Astrocyte (in vitro differentiated cells and primary cell): ENCODE results near the gene SVBP. TPM values are rescaled to one million over a fixed set of nuclear protein-coding genes. Genes with fewer than 3 reads are reported as not detected.

Experiments used
- DNase-seq: peaks from one replicate; pipeline ENCODE4 v3.0.0-alpha.2; 2010; ENCODE audit warnings: low read depth
- FAIRE-seq: peaks from 2 replicates; lab custom pipeline; 2011; peaks lifted over from hg19 to GRCh38; lab: Jason Lieb, UNC
- H2AFZ ChIP-seq: 2 replicates; pipeline ENCODE4 v1.6.0; 2012; ENCODE audit warnings: low read depth, low read length, inconsistent platforms
- H3K27ac ChIP-seq: 2 replicates; pipeline ENCODE4 v1.5.1; 2011; ENCODE audit warnings: low read depth, low read length, inconsistent platforms
- H3K27me3 ChIP-seq: 2 replicates; pipeline ENCODE4 v1.6.0; 2011; ENCODE audit warnings: low read length, inconsistent platforms; ENCODE audit not compliant: insufficient read depth
- H3K36me3 ChIP-seq: 2 replicates; pipeline ENCODE4 v1.5.1; 2011; ENCODE audit warnings: low read length, inconsistent platforms; ENCODE audit not compliant: insufficient read depth
- H3K4me1 ChIP-seq: 2 replicates; pipeline ENCODE4 v1.5.1; 2011; ENCODE audit warnings: low read length, inconsistent platforms; ENCODE audit not compliant: insufficient read depth
- H3K4me2 ChIP-seq: 2 replicates; pipeline ENCODE4 v1.6.0; 2012; ENCODE audit warnings: low read length, inconsistent platforms
- H3K4me3 ChIP-seq: 2 replicates; pipeline ENCODE4 v1.5.1; 2011; ENCODE audit warnings: low read depth, mild to moderate bottlenecking, low read length, inconsistent platforms; ENCODE audit not compliant: insufficient read depth
- H3K79me2 ChIP-seq: 2 replicates; pipeline ENCODE4 v1.6.0; 2012; ENCODE audit warnings: mild to moderate bottlenecking, low read length, inconsistent platforms; ENCODE audit not compliant: insufficient read depth
- H3K9ac ChIP-seq: 2 replicates; pipeline ENCODE4 v1.6.0; 2012; ENCODE audit warnings: mild to moderate bottlenecking, low read length, inconsistent platforms
- H3K9me3 ChIP-seq: 2 replicates; pipeline ENCODE4 v1.5.1; 2012; ENCODE audit warnings: low read depth, mild to moderate bottlenecking, low read length, inconsistent platforms; ENCODE audit not compliant: insufficient read depth
- H4K20me1 ChIP-seq: 2 replicates; pipeline ENCODE4 v1.6.0; 2012; ENCODE audit warnings: low read length, inconsistent platforms; ENCODE audit not compliant: insufficient read depth
- H3K27ac Mint-ChIP-seq: one replicate; pipeline ENCODE4 v1.8.0; 2021; ENCODE audit warnings: mild to moderate bottlenecking, mixed read lengths; ENCODE audit not compliant: unreplicated experiment
- H3K27me3 Mint-ChIP-seq: one replicate; pipeline ENCODE4 v1.8.0; 2021; ENCODE audit warnings: low read depth, mixed read lengths; ENCODE audit not compliant: unreplicated experiment
- H3K36me3 Mint-ChIP-seq: one replicate; pipeline ENCODE4 v1.8.0; 2021; ENCODE audit warnings: low read depth, mixed read lengths; ENCODE audit not compliant: unreplicated experiment
- H3K4me1 Mint-ChIP-seq: one replicate; pipeline ENCODE4 v1.8.0; 2021; ENCODE audit warnings: low read depth, mixed read lengths; ENCODE audit not compliant: unreplicated experiment
- H3K4me3 Mint-ChIP-seq: one replicate; pipeline ENCODE4 v1.8.0; 2021; ENCODE audit warnings: mild to moderate bottlenecking, moderate library complexity, mixed read lengths; ENCODE audit not compliant: unreplicated experiment
- H3K9me3 Mint-ChIP-seq: one replicate; pipeline ENCODE4 v1.8.0; 2021; ENCODE audit warnings: mild to moderate bottlenecking, mixed read lengths; ENCODE audit not compliant: unreplicated experiment
- CTCF ChIP-seq: IDR thresholded peaks from 2 replicates; pipeline ENCODE4 v1.5.1; 2011; ENCODE audit warnings: low read depth, mild to moderate bottlenecking, inconsistent platforms, low read length, moderate library complexity; ENCODE audit not compliant: insufficient read depth
- EZH2 ChIP-seq: IDR thresholded peaks from 2 replicates; pipeline ENCODE4 v1.6.1; 2012; ENCODE audit warnings: mild to moderate bottlenecking, low read length, inconsistent platforms; ENCODE audit not compliant: insufficient read depth
- total RNA-seq: library from RNA; stranded (reverse); gene quantifications from 2 replicates; pipeline ENCODE4 v1.2.1, GENCODE V29; 2021

Gene SVBP
- total RNA-seq, 1 donor from 2014 or later = 28.1 TPM

GRCh38 chr1:42825036-42825851 is 8.0 kb upstream of the SVBP start:
- Mint-ChIP-seq H3K27ac (no peak overlapping the region), H3K4me1 (peaks cover 5% of the 10 kb centered on the region), H3K27me3 (no peaks in the 10 kb centered on the region), H3K4me3 (no peak overlapping the region), H3K36me3 (peaks cover 6% of the 10 kb centered on the region), H3K9me3 (no peaks in the 10 kb centered on the region)
- FAIRE-seq (no peak), DNase-seq (no peak)
- Histone ChIP-seq H3K4me3 (no peak overlapping the region), H2AFZ (no peak overlapping the region), H3K4me1 (no peaks in the 10 kb centered on the region), H3K79me2 (no peaks in the 10 kb centered on the region), H3K9ac (no peak overlapping the region), H4K20me1 (no peaks in the 10 kb centered on the region), H3K27ac (no peak overlapping the region), H3K36me3 (peaks cover 4% of the 10 kb centered on the region), H3K9me3 (no peaks in the 10 kb centered on the region), H3K4me2 (no peak overlapping the region), H3K27me3 (no peaks in the 10 kb centered on the region)
- TF ChIP-seq CTCF (no peak), EZH2 (no peak)

GRCh38 chr1:42824481-42825035 is 7.4 kb upstream of the SVBP start:
- peaks cover 2% of the 10 kb centered on the region for H3K36me3 Mint-ChIP-seq
- Histone ChIP-seq H3K36me3 (peaks cover 4% of the 10 kb centered on the region), H3K9ac (no peak overlapping the region), H2AFZ (no peak overlapping the region), H3K27me3 (no peaks in the 10 kb centered on the region), H4K20me1 (no peaks in the 10 kb centered on the region), H3K4me3 (no peak overlapping the region), H3K9me3 (no peaks in the 10 kb centered on the region), H3K27ac (no peak overlapping the region), H3K79me2 (peaks cover 3% of the 10 kb centered on the region), H3K4me1 (no peaks in the 10 kb centered on the region), H3K4me2 (no peak overlapping the region)
- TF ChIP-seq CTCF (no peak), EZH2 (no peak)
- H3K27me3 Mint-ChIP-seq = no peaks in the 10 kb centered on the region
- no peaks in the 10 kb centered on the region for H3K9me3 Mint-ChIP-seq
- peaks cover 5% of the 10 kb centered on the region for H3K4me1 Mint-ChIP-seq
- no peak overlapping the region for H3K4me3 Mint-ChIP-seq
- DNase-seq (no peak), FAIRE-seq (no peak)
- H3K27ac Mint-ChIP-seq = no peak overlapping the region
